NCI-H2081 treated with DMSO at 0.1 percent for 48 hours (cell line): Measurements from ENCODE around the gene SYNGR3.
"Not testable (repeated sequence)": the region's sequence is repeated elsewhere in the genome, so short reads cannot be mapped to it uniquely, and the experiment has no call there.

Source experiments
- DNase-seq: peaks from one replicate; lab custom pipeline; 2025; lab: John Stamatoyannopoulos, UW

SYNGR3 gene

DNA sequence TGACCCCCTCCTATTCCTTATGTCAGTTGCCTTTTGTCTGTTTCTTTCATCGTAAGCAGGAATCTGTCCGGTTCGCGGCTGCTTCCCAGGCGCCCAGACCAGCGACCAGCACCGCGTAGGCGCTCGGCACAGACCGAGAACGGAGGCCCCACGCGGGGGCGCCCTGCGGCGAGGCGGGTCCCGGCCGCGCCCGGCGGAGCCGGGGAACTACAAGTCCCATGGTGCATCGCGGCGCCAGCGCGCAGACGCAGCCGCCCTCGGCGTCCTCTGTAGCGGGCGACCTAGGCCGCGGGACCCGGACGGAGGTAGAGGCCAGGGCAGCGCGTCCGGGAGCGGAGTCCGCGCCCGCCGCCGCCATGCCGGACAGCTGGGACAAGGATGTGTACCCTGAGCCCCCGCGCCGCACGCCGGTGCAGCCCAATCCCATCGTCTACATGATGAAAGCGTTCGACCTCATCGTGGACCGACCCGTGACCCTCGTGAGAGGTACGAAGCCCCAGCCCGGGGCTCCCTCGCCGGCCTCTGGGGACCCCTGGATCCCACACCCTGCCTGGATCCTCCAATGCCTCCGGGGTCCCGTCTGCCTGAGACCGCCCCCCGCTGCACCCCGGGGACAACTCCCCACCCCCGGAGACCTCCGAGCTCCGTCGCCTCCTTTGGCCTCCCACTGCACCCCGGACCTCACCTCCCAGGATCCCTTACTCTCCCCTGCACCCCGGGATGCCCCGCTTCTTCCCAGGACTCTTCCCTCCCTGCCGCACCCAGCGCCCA lies 30.3 kb upstream of the SYNGR3 start, which contains the start of gene NDUFB10:
Gene NDUFB10, plus strand, starts transcription at position 270 of the 771 bp plus-strand sequence. Its CDS starts 87 bp downstream, at position 357.
- no peak for DNase-seq

DNA sequence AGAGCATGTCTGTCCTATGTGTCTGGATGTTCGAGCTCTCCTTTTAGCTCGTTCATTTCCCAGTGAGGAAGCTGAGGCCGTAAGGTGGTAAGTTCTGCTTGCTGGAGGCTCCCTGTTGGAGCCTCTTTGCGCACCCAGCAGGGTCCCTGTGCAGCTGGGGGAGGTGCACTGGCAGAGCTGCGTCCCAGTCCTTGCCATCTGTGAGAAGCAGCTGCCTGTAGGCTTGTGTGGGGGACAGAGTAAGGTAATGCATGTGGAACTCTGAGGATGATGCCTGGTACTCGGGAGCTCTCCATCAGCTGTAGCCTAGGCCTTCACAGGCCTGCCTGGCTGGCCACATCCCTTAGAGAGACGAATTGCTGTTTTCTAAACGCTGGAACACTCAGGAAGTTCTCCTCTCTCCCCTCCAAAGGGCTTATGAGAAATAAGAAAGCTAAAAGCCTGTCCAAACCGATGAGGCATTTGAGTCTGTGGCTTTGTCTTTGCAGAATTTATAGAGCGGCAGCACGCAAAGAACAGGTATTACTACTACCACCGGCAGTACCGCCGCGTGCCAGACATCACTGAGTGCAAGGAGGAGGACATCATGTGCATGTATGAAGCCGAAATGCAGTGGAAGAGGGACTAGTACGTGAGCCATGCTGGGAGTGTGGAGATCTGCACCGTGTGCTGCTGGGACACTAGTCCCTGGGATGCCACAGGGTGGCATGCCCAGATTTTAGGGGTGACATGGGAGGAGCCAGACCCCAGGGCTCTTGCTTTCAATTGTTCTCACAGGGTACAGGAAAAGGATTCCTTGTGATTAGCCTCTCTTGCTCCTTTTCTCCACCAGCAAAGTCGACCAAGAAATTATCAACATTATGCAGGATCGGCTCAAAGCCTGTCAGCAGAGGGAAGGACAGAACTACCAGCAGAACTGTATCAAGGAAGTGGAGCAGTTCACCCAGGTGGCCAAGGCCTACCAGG lies 28.8 kb upstream of the SYNGR3 start:
- no peak for DNase-seq

DNA sequence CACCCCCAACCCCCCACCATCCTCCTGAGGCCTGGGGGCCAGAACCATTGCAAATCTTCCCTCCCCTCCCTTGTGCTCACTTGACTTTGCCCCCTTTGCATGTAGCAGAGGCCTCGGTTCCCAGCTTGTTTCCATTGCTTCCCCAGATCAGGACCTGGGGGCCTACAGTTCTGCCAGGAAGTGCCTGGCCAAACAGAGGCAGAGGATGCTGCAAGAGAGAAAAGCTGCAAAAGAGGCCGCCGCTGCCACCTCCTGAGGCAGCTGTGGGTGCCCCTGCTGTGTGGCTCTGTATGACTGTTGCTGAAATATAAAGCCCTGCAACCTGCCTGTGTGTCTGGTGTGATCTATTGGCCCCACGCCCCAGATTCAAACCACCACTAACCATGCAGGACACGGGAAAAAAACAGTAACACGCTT lies 28.1 kb upstream of the SYNGR3 start:
- DNase-seq = no peak

DNA sequence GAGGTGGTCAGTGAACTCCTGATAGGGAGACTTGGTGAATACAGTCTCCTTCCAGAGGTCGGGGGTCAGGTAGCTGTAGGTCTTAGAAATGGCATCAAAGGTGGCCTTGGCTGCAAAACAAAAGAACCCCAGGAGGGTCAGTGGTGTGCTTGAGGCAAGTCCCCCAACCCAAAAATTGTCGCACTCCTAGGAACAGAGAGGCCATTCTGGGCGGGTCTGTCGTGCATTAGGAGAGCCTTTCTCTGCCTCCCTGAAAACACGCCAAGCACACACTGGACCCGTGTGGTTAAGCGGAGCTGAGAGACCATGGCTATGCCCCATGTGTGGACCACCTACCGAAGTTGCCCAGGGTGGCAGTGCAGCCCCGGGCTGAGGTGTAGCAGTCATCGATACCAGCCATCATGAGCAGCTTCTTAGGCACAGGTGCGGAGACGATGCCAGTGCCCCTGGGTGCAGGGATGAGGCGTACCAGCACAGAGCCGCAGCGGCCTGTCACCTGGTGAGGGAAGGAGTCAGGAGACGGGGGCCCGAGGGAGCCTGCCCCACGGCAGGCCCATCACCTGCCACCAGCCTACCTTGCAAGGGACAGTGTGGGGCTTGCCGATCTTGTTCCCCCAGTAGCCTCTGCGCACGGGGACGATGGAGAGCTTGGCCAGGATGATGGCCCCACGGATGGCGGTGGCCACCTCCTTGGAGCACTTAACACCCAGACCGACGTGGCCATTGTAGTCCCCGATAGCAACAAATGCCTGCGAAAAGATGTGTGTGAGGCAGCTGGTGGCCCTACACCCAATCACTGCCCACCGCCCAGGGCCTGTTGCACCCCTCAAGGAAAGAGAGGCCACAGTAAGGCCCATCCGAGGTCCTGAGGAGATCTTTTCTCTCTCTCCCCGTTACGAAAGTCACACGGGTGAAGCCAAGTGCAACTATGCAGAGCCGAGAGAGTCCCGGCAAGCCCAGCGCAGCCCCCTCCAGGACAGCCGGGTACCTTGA lies 27.3 kb upstream of the SYNGR3 start:
- not testable (repeated sequence) for DNase-seq

DNA sequence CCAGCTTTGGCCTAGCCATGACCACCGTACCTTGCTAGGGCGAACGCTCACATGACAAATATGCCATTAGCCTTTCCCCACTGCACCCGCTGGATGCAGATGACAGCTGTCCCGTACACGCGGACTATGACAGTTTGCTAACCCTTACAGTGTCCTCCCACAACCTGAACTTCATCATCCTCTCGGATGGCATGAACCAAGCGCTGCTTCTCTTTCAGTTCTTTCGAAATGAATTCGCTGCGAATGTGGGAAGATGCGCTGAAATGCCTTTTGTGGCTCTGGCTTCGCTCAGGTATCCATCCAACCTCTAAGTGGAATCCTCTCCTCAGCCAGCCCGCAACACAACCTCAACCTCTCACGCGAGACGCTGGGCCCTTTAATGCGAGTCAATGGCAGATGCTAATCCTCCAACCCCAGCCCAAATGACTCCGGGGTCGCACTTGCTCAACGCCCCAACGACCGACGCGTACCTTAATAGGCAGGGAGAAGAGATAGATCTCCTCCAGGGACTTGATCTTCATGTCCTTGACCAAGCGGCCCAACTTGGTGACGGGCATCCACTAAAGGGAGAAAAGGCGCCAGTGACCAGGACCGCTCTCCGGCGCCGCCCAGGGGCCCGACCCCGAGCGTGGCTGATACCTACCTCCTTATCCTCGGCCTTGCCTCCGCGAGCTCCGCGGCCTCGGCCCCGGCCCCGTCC lies 25.8 kb upstream of the SYNGR3 start:
- DNase-seq = no peak

DNA sequence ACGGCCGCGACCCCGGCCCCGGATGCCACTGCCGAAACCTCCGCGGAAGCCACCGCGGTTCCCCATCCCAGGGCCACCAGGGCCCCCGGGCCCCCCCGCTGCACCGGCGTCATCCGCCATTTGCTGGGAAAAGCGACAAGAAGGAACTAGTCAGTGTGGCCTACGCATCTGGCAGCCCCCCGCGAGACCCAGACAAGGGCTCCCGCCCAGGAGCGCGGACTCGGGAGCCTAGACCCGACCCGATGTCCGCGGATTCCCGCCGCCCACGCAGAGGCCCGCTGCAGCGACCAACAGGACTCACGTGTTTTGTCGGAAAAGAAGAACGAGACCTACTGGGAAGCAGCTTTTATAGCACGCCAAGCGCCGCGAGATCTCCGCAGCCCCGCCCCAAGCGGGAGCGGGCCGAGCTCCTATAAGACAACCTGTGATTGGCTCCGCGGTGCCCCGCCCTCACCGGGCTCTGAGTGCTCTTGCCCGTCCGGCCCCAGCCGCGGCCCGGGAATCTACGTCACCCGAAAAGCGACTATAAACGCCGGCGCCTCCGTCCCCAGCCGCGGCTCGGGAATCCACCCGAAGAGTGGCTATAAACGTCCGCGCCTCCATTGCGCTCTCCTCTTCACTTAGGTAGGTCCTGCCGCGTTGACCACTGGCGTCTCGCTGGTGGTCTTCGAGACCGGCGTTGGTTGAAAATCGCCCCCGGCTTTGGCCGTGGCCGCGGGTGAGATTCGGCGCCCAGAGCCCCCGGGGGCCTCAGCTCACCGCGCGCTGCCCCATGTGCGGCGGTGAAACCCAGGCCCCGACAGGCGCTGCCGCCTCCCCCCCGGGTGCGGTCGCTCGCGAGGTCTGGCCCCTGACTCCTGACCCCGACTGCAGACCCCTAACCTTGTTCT lies 25.0 kb upstream of the SYNGR3 start, which contains the start of gene RPS2:
Gene RPS2, minus strand, starts transcription at position 321 of the 890 bp plus-strand sequence. Its CDS starts 201 bp downstream, at position 120.
- DNase-seq = peak; percentile 97

DNA sequence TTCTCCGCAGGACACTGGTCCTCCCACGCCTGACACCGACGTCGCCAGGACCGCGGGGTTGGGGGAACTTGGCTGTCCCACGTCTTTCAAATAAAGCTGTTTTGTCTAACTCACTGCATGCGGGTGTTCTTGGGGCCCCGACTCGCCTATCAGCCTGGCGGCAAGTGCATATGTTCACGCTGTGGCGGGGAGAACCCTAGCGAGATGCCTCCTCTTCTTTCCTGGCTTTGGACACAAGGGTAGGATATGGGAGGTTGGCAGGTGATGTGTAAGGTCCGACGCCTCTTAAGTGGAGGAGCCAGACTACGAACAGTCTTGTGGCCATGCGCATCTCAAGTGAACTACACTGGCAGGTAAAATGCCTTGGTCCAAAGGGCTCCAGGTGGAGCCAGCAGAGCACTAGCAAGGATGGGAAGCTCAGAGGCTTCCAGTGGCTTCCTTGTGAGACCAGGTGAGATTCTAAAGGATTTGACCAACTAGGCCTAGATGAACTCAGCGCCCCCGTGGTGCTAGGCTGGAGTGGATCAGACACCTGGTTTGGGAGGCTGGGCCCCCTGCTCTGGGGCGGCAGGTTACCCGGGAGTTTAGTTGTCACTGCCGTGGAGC lies 24.3 kb upstream of the SYNGR3 start:
- DNase-seq = no peak

DNA sequence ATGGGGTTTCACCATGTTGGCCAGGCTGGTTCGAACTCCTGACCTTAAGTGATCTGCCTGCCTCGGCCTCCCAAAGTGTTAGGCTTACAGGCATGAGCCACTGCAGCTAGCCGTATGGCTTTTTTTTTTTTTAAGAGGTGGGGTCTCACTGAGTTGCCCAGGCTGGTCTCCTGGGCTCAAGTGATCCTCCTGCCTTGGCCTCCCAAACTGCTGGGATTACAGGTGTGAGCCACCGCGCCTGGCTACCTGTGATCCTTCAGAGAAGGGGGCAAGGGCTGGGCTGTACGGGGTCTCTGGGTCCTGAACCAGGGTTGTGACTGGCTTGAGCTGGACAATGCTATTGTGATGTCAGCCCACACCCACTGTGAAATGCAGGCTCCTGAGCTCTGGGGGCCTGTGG lies 23.3 kb upstream of the SYNGR3 start, which contains the start of gene RNF151:
Gene RNF151, plus strand, starts transcription at position 397 of the 400 bp plus-strand sequence. CDS start 26 bp downstream, outside the sequence.
- DNase-seq = no peak

DNA sequence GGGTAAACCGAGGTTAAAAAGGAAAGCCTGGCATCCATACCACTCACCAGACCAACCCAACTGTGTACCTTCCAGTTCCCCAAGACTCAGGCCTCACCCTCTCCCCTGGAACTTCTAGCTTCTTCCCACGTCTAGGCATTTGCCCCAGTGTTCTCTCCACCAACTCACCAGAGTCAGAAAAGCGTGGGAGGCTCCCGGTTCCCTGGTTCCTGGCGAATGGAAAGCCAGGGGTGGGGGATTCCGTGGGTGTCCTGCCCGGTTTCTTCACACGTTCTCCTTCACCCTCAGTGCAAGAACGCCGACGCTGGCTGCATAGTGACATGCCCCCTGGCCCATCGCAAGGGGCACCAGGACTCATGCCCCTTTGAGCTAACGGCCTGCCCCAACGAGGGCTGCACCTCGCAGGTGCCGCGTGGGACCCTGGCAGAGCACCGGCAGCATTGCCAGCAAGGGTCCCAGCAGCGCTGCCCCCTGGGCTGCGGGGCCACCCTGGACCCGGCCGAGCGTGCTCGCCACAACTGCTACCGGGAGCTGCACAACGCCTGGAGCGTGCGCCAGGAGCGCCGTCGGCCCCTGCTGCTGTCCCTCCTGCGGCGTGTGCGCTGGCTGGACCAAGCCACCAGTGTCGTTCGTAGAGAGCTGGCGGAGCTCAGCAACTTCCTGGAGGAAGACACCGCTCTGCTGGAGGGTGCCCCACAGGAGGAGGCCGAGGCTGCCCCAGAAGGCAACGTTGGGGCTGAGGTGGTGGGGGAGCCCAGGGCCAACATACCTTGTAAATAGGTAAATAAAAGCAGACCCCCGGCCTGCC lies 21.4 kb upstream of the SYNGR3 start:
- no peak for DNase-seq

DNA sequence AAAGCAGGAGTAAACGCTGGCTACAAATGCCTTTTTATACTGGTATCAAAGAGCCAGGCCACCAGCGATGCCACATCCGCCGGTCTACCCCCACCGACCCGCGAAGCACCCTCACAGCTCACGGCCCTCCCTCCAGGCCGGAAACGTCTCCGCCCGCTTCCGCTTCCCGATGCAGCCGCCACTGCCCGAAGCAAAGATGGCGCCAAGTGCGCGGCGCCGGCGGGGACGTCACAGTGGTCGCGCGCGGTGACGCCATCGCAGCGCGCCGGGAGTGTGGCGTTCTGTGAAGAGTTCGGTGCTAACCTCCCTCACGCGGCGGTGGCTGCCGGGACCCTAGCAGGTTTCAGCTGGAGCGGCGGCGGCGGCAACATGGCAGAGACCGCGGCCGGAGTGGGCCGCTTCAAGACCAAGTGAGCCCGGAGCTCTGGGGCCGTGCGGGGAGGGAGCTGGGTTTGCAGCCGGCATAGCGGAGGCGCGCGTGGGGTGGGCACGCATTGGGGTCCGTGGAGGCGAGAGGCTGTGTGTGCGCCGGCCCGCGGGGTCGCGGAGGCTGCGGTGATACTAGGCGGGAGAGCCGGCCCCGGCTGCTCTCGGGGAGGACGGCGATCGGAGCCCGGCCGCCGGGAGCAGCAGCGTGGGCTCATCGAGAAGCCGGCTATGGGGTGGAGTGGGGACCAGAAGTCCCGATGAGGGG lies 17.8 kb upstream of the SYNGR3 start, which contains the start of gene TBL3:
Gene TBL3, plus strand, starts transcription at position 258 of the 694 bp plus-strand sequence. Its CDS starts 112 bp downstream, at position 370.
- DNase-seq = peak; percentile 48

DNA sequence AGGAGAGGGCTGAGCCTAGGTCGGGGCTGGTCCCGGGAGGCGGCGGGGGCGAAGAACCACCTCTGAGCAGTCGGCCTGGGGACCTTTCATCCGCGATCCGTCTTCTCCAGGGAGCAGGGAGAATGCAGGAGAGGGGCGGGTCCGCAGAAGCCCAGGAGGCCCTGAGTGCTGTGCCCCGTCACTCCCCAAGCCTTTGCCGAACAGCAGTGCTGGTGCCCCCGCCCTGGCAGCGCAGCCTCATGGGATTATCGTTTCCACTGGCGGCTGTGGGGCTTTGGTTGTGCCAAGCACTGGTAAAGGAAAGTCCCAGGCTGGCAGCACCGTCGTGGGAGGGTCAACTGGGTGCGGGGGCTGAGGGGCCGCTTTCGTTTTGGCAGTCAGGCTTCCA lies 17.3 kb upstream of the SYNGR3 start:
- DNase-seq = no peak

DNA sequence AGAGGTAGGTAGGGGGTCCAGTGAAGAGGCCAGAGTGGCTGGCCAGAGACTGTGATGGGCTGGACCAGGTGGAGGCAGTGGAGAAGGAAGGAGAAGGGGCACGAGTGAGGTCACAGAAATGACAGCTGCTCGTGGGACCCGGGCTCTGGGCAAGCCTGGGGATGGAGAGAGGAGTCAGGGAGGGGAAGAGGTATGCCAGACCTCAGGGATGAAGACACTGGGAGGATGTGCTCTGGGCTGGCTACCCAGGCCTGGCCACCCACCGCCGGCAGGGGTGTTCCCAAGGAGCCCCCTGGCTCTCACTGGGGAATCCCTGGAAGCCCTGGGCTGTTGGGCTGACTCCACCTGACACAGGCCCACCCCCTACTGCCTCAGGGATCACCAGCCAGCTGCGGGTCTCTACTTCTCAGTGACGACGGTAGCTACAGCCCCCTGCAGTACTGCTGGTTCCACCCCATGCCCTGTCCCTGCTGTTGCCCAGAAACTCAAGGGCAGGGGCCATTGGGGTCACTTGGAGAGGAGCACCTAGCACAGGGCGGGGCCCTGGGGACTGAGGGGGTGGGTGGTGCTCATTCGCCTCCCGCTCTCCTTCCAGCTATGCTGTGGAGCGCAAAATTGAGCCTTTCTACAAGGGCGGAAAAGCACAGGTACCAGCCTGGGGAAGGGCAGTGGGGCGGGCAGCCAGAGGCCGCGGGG lies 16.2 kb upstream of the SYNGR3 start:
- no peak for DNase-seq

DNA sequence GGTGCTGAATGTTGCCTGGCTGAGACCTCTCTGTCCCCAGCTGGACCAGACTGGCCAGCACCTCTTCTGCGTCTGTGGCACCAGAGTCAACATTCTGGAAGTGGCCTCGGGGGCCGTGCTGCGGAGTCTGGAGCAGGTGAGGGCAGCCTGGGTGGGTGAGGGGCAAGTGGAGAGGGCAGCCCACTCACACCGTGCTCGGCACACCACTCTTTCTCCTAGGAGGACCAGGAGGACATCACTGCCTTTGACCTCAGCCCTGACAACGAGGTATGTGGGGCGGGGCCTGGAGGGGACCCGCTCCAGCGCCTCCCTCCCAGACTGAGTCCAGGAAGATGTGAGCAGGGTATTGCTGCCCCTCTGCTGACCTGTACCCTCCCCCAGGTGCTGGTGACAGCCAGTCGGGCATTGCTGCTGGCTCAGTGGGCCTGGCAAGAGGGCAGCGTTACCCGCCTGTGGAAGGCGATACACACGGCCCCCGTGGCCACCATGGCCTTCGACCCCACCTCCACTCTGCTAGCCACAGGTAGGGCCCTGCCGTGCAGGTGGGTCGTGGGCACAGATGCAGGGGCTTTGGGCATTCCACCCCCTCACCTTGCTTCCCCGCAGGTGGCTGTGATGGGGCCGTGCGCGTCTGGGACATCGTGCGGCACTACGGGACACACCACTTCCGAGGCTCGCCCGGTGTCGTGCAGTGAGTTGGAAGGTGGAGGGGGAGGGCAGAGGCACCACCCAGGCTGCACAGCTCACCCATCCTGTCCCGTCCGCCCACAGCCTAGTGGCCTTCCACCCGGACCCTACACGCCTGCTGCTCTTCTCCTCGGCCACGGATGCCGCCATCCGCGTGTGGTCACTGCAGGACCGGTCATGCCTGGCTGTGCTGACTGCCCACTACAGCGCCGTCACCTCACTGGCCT lies 15.4 kb upstream of the SYNGR3 start:
- no peak for DNase-seq

DNA sequence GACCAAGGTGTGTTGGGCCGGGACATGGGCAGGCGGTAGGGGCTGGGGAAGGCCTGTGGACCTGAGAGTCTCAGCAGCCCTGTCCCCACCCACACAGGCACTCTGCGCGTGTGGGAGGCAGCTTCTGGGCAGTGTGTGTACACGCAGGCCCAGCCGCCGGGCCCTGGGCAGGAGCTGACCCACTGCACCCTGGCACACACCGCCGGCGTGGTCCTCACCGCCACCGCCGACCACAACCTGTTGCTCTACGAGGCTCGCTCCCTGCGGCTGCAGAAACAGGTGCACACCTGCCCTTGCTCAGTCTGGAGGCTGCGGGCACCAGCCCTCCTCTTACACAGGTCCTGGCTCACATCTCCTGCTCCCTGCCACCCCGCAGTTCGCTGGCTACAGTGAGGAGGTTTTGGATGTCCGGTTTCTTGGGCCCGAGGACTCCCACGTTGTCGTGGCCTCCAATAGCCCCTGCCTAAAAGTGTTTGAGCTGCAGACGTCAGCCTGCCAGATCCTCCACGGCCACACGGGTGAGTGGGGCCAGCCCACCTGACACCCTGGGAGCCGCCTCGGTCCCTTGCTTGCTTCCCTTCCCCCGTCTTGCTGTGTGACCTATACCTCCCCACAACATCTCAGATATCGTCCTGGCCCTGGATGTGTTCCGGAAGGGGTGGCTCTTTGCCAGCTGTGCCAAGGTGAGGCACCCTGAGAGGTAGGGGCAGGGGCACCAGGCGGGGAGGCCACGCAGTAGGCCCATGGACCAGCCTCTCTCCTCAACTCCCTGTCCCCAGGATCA lies 14.1 kb upstream of the SYNGR3 start:
- DNase-seq = no peak

DNA sequence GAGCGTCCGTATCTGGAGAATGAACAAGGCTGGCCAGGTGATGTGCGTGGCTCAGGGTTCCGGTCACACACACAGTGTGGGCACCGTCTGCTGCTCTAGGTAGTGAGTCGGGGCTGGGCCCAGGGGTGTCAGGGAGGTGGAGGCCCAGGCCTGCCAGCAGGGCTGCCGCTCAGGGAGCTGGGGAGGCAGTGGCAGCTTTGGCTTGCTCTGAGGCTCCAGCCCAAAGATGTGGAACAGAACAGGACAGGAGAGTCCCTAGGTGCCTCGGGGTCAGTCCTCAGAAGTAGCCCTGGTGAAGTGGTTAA lies 13.6 kb upstream of the SYNGR3 start:
- DNase-seq = no peak
